Adrenal gland (tissue), 5 donors: ENCODE results near the gene TMEM236.

Experiments used
- CTCF ChIP-seq, 6 experiments: fragments of 450-650 bp in 4 of 6; fragments of 200-600 bp in 2 of 6; sonication (generic) in 1 of 6; IDR thresholded peaks; 1 replicate in 5 of 6; 2 replicates in 1 of 6; pipeline versions ENCODE4 v1.5.1 to v1.8.0; 2016 to 2021; ENCODE audit warnings: antibody characterized with exemption in 6 of 6, mild to moderate bottlenecking in 2 of 6, moderate library complexity in 1 of 6
- POLR2A ChIP-seq, 2 donors: fragments of 450-650 bp; IDR thresholded peaks; one replicate each; pipeline ENCODE4 v1.6.1; 2017; ENCODE audit warnings: antibody characterized with exemption in 2 of 2, mild to moderate bottlenecking in 2 of 2, moderate library complexity in 1 of 2
- donor health status: DM: no; HTN: no; CAD: no.

- TF ChIP-seq CTCF (IDR thresholded peaks at IDR 0.05), result peak; percentile 77 to 98 (median 92)
- no peak for TF ChIP-seq POLR2A (IDR thresholded peaks at IDR 0.05)
These were observed 9.1 kb upstream of the TMEM236 start for GRCh38 chr10:17742918-17743317.
